ENCODE results near the gene SP2.

DNA sequence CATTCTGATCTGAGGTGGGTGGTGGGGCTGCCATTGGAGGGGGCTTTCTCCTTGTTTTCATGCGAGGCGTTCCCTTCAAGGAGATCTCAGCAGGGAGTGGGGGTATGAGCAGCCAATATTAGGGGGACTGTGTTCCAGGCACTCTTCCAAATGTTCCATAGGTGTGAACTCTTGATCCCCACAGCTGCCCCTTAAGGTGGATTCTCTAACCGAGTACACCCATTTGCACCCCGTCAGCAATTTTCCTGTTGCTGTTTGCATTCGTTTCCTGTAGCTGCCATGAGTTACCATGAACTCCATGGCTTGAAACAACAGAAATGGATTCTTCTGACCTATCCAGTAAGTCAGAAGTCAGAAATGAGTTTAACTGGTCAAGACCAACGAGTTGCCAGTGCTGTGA is 65.4 kb downstream of the SP2 start:
- TF ChIP-seq, protein P1, sequence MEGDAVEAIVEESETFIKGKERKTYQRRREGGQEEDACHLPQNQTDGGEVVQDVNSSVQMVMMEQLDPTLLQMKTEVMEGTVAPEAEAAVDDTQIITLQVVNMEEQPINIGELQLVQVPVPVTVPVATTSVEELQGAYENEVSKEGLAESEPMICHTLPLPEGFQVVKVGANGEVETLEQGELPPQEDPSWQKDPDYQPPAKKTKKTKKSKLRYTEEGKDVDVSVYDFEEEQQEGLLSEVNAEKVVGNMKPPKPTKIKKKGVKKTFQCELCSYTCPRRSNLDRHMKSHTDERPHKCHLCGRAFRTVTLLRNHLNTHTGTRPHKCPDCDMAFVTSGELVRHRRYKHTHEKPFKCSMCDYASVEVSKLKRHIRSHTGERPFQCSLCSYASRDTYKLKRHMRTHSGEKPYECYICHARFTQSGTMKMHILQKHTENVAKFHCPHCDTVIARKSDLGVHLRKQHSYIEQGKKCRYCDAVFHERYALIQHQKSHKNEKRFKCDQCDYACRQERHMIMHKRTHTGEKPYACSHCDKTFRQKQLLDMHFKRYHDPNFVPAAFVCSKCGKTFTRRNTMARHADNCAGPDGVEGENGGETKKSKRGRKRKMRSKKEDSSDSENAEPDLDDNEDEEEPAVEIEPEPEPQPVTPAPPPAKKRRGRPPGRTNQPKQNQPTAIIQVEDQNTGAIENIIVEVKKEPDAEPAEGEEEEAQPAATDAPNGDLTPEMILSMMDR (IDR thresholded peaks at IDR 0.05): no peak
- no peak for TF ChIP-seq TCF7L2 (IDR thresholded peaks at IDR 0.05; ENCODE audit: low read depth, low read length)
- TF ChIP-seq POLR2AphosphoS5 (IDR thresholded peaks at IDR 0.05; ENCODE audit: low read depth, low read length): no peak
